ENCODE data around the gene RPS6KA2. TPM values are rescaled to one million over a fixed set of nuclear protein-coding genes. Genes with fewer than 3 reads are reported as not detected.
"Not testable (repeated sequence)": the region's sequence is repeated elsewhere in the genome, so short reads cannot be mapped to it uniquely, and the experiment has no call there.

The RPS6KA2 gene
- total RNA-seq, 1 donor from 2014 or later = 17.1 TPM

DNA sequence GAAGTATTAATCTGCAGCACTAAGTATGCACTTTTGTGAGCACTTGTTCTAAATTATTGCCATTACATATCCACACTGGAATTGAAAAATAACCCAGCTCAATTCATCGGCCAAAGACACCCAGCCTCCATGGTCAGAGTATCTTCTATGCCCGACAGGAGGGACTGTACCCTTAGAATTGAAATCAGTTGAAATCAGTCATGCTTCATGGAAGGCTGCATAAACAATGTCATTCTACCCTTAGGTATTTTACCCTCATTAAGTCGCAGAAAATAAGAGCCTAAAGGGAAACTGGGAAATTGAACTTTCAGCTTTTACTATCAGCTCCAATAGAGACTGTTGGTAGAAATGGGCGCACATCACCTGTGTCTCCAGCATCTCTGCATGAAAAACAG lies 37.7 kb downstream of the RPS6KA2 start:
- ATAC-seq = no peak

DNA sequence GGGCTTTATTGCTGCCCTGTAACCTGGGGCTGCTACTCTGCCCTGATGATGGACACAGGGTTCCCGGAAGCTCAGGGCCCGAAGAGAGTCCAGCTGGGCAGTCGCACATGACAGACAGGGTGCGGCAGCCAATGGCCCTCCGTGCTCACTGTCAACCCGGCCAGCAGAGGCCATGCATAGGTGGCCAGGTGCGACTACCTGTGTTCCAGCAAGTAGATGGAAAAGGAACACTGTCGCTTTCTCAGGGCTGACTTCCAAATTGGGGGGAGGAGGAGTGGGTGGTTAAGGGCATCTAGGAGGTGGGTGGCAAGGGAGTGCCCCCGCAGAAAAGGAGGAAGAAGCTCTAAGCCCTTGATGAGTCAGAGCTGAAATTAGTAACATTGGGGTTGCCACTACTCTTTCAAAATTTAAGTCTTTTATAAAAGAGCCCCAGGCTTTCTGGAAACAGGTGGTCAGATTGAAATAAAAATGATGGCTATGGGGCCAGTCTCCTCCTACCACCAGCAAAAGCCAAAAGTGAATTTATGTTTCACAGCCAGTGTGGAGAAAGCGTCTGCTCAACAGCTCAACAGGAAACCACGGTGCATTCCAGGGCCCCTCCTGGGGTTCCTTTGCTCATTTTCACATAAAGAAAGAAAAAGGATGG lies 38.2 kb downstream of the RPS6KA2 start:
- no peak for ATAC-seq

DNA sequence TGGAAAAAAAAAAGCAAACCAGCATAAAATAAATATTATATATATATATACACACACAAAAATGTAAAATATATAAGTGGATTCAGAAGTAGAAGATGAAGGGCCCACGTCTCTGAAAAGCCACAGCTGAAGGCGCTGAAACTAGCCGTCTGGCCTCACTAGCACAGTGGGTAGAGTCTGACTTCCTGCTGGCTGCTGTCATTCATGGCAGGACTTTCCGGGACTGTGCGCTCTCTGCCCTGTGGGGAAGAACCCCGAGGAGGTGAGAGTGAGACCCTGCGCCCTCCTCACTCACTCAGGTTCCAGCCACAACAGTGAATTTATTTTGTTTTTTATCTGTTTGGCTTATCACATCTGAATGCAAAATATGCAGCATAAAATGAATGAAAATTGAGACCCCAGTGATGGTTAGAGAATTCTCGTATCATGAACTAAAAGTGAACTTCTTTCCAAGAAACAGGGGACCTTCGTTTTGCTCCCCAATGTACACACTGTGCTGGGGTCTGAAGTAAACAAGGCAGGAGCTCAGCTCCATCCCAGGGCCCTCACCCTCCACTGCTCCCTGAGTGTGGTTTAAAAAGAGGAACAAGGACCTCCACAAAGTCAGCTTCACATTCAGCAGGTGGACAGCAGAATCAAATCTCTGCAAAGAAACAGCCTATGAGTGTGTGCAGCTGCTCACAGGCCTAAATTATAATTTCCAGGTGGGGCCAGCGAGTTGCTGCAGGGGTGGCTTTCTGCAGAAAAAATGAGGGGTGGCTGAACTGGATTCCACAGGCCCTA lies 39.2 kb downstream of the RPS6KA2 start:
- ATAC-seq = no peak

DNA sequence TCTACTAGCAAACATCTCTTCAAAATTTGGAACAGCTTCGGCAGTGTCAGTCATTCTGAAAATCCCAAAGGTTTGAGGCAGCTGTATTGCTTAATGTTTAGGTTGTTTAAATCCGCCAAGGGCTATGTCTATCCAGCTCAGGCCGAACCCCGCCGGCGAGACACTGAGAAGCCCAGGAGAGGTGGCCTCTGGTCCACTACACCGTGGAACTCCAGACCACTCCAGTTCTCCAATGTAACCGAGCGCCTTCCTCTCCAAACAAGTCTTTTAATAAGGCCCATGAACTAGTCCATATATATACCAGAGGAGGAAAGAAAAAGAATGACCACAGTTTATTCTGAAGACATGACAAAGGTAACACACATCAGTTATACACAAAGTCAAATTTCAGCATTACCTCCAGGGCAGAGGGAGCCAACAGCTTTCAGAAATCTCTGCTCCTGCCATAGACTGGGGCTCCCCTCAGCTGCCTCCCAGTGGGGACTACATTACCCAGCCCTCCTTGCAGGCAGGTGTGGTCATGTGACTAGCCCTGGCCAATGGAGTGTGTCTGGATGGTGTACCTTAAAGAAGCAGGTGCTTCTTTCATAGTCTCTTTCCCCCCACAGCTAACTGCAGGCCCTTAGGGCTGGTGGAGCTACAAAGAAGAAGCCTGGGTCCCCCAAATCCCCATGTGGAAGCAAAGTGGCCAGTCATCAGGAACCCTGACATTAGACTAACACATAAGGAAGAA lies 40.5 kb downstream of the RPS6KA2 start, which contains the start of gene RAMACL:
Gene RAMACL, minus strand, starts transcription at position 255 of the 733 bp plus-strand sequence. Its CDS starts 201 bp downstream, at position 54.
- peak; percentile 77 for ATAC-seq

DNA sequence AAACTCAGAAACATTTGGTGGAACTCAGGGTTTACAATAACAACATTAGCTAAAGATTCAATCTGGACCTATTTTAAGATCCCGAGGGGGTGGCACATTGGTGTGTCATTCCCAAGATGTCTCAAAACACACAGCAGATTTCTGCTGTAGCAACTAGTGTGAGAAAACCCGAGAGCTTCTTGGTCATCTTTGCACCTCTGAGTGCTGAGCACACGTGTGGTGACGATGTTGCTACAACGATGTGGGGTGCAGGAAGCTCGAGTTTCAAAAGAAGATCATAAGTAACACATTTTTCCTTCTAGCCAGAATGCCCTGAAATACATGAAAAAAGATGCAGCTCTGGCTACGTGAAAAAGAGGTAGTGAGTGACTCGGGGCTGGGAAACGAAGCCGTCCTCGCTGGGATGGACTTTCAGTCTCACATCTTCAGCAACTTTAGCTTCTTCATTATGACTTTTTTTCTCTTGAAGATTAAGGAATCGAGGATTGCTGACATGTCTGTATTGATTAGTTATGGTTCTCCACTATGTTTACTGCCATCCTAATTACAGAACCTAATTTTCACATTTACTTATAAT lies 42.1 kb downstream of the RPS6KA2 start:
- ATAC-seq = no peak

DNA sequence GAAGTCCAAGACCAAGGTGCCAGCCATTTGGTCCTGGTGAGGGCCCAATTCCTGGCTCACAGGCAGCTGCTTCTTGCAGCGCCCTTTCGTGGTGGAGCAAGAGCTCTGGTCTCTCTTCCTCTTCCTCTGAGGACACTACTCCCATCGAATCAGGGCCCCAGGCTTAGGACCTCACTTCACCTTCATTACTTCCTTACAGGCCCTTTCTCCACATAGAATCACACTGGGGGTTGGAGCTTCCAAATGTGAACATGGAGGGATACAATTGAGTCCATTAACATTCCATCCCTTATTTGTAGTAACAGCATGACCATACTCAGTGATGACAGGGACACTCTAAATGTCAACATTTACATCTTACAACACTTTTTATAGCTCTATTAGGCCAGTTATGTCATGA lies 42.9 kb downstream of the RPS6KA2 start:
- ATAC-seq = no peak

DNA sequence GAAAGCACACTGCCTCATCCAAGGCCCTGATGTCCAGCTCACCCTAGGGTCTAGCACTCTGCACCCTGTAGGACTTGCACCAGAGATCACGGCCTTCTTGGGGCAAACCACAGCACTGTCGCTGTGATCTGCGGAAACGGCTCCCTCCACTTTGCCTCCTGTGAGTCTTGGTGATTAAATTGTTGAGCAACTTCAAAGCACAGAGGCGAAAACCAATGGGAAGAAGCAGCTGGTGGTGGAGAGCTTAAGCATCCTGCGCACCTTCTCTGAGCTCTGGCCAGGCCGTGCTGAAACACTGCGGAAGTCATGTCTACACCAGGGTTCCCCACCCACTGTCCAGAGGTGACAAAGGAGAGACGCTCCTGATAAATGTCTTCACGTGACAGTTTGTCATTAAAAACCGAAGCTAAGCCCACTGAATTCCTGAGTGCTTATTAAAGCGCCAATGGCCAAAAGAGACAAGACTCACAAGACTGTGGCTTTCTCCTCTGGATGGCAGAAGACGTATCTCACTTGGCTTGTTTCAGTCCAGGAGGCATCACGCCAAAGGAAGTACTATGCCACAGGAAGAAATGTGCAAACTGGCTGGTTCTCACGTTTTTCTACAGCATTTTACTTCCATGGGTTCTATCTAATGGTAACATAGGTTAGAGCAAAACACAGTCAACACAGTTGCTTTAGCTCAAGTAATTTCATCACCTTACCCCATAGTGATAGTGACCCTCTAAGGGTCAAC lies 43.7 kb downstream of the RPS6KA2 start:
- ATAC-seq = no peak

DNA sequence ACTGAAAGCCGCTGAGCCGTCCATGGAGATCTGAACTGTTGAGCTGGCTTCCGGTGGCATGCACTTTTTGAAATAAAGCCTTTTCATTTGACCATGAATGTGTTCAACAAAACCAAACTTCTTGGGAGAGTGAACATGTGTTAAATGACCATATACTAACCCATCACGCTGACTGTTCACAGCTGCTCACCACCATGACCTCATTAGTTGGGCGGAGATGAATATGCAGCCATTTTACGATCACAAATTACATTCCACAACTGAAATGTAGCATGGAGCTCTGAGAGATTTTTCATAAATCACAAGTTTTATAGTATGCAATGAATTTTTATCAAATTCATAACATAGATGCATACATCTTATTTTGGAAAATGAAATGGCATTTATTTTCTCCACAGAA lies 44.8 kb downstream of the RPS6KA2 start:
- no peak for ATAC-seq

DNA sequence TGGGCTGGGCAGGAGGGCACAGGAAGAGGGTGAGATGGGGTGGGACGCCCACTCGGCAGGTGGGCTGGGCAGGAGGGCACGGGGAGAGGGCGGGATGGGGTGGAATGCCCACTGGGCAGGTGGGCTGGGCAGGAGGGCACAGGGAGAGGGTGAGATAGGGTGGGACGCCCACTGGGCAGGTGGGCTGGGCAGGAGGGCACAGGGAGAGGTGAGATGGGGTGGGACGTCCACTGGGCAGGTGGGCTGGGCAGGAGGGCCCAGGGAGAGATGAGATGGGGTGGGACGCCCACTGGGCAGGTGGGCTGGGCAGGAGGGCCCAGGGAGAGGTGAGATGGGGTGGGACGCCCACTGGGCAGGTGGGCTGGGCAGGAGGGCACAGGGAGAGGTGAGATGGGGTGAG lies 45.2 kb downstream of the RPS6KA2 start:
- ATAC-seq = not testable (repeated sequence)

DNA sequence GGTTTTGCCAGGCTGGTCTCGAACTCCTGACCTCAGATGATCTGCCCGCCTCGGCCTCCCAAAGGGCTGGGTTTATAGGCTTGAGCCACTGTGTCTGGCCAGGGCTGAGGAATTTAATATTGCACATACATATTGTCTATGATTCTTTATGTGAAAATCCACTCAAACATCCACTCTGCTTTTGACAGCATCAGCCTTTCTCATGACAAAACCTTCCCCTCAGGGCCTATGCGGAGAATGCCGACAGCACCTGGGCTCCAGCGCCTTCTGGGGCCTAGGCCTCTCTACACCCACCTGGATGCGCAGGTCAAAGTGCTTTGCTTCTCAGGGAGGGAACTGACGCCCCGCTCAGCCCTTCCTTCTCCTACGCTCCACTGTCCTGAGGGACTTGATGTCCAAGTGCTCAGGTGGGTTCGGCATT lies 46.0 kb downstream of the RPS6KA2 start:
- ATAC-seq = no peak

DNA sequence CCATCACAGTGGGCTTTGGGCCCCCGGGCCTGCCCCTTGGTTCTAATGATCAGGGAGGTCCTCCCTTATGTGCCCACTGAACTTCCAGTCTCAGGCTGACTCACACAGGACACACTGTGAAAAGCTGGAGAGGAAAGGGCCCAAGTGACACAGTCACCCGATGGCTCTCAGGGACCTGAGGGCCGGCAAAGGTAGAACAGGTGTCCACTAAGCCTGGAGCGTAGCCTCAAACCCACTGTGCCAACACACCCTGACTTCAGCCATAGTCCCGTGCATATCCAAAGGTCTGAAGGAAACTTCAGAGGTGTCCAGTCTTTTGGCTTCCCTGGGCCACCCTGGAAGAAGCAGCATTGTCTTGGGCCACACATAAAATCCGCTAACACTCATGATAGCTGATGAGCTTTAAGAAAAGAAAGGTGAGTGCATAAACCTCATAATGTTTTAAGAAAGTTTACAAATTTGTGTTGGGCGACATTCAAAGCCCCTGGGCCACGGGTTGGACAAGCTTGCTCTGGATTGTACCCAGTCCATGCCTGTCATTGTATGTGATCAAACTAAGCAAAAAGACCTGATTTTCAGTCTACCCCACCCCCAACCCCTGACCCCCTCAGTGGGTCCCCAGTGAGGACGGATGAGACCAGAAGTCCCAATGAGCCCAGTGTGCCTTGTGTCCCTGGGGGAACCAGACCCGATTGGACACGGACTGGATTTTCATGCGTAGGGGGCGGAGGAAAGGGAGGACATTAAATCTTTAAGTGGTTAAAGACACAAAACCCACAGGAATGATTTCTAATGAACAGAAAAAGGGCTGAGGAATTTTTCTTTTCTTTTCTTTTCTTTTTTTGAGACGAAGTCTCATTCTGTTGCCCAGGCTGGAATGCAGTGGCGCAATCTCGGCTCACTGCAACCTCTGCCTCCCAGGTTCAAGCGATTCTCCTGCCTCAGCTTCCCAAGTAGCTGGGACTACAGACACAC lies 46.7 kb downstream of the RPS6KA2 start:
- ATAC-seq = no peak

DNA sequence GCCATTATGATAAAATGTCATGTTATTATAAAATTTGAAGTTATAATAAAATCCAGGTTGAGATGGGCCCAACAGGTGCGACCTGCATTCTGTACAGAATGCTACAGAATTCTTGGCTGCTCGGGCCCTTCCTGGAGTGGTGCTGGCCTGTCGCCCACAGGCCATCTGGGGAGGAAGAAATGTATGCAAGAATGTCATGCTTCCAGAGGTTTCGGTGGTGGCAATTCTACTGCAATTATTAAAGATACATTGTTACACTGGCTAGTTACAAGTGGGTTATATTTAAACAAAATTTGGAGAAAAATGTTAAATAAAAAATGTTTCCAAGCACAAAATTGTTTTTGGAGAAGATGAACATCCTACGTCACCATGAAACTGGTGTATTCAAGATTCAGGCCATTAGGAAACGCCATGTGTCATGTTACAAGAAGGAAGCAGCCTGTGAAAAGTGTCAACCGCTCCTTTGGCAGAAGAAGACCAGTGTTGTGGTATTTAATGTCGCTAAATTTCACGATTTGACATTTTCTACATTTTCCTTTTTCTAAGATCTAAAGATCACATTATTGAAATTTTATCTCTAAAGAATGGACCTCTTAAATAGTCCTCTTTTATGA lies 47.7 kb downstream of the RPS6KA2 start:
- no peak for ATAC-seq

DNA sequence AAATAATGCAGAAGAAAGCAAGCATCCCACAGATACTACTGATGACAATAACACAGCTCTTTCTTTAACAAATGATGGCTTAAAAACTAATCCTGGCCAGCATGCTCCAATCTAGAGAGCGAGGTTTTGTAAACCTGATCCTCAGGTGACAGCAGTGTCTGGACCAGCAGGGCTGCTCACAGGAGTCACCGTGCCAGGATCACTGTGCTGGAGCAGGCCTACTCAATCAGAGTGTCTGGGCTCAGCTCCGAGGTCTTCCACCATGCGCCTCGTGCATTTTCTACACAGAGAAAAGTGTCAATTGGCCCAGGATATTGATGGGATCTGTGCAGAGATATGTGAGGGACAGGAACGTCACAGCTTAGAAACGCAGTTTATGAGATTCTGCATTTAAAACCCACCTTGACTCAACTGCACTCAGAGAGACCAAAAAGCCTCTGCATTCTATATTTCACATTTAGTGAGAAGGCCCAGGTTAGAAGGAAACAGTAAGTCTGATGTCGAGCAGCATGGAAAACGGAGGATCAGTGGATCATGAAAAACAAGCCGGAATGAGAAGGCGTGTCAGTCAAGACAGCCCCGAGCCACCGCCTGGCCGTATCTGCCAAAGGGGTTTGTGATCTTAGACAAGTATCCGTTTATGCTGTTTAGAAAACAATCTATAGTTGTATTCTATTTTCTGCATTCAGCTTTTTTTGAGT lies 48.4 kb downstream of the RPS6KA2 start:
- ATAC-seq = no peak

DNA sequence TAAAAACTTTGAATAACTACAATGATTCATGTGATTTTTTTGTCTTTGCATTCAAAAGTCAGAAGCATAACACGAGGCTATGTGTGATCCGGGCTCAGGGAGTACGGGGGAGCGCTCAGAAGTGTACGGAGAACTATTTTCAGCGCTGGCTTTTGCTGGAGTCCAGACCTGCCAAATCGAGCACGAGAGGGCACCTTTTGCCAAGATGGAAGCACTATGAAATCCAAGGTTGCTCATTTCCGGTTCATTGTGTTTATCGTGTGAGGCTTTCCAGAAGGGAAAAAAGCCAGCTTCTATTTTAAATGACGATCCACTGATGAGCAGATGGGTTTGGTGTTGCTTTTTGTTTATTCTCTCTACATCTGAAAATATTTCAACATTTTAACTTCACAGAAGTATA lies 51.8 kb downstream of the RPS6KA2 start:
- ATAC-seq = peak; percentile 50

DNA sequence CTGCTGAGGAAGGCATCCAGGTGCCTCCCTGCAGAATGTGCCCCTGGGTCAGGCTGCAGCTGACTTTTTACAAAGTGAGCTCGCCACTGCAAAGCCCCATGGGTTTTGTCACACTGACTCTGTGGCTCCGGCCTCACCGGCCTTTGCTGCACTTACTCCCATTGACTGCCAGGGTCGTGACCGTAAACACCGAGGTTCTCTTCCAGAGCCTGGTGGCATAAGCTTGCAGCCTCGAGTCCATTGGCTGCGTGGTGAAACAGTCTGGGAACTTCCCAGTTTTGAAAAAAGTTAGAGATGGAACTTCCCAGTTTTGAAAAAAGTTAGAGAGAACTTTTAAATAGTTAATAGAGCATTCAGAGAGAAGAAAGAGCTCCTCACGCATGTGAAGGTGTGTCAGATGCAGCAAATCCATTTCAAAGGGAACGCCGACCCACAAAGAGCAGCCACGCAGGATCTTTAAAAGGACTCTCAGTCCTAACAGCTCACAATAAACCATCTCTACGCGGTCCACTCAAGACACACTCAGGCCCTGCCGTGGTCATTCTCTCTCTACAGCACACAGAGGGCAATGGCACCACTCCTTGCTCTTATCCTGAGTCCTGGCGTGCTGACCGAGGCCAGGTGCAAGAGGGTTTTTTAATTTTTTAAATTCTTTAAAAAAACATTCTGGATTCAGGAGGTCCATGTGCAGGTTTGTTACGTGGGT lies 53.4 kb downstream of the RPS6KA2 start:
- no peak for ATAC-seq

DNA sequence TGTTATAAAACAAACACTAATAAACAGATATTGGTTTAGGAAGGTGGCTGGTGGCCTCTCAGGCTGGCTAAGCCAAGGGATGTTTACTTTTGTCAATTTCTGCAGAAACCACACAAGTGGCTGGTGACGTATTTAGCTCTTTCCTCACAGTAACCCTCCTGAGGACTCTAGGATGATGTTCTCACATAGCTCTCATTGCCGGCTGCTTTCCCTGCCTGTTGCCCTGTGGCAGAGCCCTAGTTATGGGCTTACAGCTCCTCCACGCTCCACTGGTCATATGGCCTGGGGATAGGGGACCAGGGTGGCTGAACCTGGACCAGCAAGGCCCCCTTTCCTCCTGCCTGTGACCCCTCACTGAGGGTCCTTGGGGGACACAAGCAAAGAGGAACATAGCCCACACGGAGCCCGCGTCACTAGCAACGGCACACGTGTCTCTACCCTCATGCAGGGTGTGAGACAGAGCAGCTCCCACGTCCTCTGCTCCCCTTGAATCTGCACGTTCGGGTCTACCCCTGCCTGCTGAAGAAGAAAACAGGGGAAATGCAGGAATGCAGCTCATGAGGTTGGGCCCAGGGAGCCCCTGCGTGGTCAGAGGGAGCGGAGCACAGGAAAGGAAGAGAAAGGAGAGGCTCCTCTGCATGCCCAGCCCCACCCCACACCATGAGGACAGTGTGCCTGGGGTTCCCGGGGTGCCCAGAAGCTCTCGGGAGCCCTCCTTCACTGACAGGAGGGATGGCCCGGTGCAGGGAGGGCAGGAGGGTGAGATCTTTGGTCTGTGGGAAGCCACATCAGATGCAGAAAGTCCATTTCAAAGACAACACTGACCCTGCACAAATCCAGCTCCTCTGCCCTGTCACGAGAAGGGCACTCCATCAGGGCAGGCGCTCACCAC lies 54.4 kb downstream of the RPS6KA2 start:
- ATAC-seq = no peak

DNA sequence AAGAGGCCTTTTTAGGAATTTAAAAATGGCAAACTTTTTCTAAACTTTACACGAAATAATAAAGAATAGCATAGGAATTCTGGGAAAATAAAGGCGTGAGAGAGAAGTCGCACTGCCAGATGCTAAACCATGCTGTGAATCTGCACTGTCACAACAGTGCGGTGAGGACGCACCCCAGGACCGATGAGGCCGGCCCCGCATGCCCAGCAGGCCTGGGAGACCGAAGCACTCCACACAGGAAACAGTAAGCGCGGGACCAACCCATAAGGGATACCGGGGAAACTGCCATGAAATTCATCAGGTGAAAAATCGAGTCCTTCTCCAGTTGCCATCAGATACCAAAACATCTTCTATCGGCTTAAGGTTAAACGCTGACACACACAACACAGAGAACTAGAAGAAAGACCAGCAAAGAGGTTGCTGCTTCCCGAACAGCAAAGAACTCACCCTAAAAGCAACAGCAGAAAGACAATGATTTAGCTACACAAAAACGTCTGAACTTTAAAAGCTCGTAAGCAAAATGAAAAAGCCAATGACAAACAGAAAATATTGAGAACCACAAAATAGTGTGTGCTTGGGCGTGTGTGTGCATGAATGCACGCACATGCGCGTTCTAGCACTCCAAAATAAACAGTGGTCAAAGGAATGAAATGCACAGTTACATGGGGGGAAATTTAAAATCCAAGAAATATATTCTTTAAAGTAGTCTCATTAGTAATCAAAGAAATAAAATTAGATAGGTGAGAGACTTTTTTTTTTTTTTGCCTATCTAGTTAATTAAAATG lies 55.9 kb downstream of the RPS6KA2 start:
- no peak for ATAC-seq

Data from esophagus mucosa (tissue), 1 donor.